ENCODE data around the gene SORBS1.

DNA sequence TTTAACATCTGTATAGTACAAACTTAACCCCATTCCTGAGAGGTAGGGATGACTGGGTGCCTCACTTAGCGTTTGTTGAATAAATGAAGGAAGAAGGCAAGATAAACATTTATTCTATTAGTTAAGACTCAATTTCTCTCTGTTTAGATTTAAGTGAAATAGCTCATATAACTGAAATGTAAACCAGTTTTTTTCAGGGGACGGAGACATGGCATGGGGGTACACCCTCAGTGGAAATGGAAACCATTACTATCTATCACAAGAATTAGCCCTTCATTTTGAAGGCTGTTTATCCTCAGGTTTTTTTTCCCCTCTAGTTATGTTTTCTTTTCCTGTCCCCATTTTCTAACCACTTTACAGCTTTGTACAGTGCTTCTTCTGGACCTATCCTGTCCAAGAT is 234.8 kb downstream of the SORBS1 start:
- TF ChIP-seq EZH2 (IDR thresholded peaks at IDR 0.05; ENCODE audit: insufficient read depth, poor library complexity, severe bottlenecking) (no peak), EZH2phosphoT487 (IDR thresholded peaks at IDR 0.05; ENCODE audit: insufficient read depth, low read depth) (no peak)

Data from GM23248 (cell line).